Measurements from ENCODE around the gene CDRT4.

The CDRT4 gene

DNA sequence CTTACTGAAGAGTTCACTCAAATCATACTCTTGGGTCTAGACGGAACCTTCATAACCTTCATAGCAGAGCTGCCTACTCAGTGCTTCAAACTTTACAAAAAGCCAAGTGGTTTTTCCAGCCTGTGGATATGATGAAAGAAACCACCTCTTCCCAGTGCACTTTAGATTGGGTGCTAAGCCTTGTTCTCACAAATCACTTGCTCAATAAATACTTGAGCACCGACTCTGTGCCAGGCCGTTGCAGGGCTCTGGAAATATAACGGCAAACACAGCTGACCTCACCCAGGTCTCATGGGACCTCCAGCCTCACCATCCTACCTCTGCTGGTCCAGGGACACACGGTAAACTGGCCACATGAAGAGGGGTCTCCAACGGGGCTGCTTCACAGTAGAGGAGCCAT is 35.7 kb downstream of the CDRT4 start:
- DNase-seq (ENCODE audit: low read depth) = no peak

DNA sequence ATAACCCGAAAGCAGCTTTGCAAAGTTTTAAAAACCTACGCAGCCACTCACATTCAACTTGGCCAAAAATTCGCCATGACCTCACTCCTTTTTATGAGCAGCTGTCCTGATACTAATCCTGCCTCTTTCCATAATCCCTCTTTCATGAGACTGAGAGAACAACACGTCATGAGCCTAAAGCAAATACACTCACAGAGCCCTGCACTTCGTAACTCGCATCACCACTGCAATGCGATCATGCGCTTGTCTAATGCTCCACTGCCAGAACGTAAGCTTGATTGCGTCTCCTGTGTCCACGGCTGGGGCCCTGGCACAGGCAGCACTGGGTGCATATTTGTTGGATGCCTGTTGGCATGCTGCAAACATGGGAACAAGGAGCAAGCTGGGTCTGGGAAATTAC is 36.2 kb downstream of the CDRT4 start:
- no peak for DNase-seq (ENCODE audit: low read depth)

GRCh38 chr17:15424521-15424920 is 42.9 kb downstream of the CDRT4 start:
- no peak for DNase-seq (ENCODE audit: low read depth)

- DNase-seq (ENCODE audit: low read depth) = no peak
Measured at GRCh38 chr17:15422392-15422965, 44.9 kb downstream of the CDRT4 start.

GRCh38 chr17:15418781-15419180 is 48.6 kb downstream of the CDRT4 start:
- no peak for DNase-seq (ENCODE audit: low read depth)

- no peak for DNase-seq (ENCODE audit: low read depth)
Measured at GRCh38 chr17:15414532-15415306, 52.7 kb downstream of the CDRT4 start.

DNA sequence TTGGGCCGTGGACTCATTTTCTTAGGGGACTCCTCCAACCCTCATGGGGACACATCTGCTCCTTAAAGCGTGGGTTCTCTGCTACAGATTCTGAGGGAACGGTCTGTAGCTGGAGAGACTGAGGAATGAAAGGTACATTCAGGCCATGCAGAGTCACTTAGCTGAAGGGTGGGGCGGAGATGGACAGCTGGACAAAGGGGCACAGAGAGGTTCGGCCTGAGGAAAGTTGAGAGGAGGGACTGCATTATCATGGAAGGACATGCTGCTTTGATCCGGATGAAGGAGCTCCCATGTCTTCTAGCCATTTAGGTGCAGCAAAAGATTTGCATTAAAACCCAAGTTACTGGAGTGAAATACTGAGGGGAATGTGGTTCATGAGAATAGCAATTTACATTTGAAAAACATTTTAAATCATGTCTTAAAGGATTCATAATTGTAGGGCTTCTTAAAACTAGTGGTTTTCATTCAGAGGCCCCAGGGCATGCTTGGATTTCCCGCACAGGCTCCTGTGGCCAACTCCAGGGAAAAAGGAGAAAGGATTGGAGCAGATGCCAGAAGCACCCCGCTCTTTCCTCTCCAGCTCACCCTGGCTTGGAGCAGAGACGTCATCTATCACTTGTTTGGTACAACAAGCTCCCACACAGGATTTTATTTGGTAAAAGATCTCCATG is 54.2 kb downstream of the CDRT4 start:
- no peak for DNase-seq (ENCODE audit: low read depth)

DNA sequence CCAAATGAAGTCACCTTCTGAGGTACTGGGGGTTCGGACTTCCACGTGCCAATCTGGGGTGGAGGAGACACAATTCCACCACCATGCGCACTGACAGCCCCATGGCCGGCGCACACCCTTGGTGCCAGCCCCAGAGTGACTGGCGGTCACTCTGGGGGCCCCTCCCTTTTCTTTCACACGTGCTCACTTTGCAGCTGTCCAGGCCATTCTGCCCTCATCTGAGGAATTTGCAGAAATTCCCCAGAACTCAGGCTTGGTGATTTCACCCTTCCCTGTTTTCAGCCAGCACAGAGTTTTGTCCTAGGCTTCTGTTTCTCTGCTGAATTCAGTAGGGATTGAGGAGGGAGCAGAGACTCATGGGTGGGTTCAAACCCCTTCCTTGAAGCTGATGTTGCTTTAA is 54.8 kb downstream of the CDRT4 start:
- DNase-seq (ENCODE audit: low read depth) = no peak

DNA sequence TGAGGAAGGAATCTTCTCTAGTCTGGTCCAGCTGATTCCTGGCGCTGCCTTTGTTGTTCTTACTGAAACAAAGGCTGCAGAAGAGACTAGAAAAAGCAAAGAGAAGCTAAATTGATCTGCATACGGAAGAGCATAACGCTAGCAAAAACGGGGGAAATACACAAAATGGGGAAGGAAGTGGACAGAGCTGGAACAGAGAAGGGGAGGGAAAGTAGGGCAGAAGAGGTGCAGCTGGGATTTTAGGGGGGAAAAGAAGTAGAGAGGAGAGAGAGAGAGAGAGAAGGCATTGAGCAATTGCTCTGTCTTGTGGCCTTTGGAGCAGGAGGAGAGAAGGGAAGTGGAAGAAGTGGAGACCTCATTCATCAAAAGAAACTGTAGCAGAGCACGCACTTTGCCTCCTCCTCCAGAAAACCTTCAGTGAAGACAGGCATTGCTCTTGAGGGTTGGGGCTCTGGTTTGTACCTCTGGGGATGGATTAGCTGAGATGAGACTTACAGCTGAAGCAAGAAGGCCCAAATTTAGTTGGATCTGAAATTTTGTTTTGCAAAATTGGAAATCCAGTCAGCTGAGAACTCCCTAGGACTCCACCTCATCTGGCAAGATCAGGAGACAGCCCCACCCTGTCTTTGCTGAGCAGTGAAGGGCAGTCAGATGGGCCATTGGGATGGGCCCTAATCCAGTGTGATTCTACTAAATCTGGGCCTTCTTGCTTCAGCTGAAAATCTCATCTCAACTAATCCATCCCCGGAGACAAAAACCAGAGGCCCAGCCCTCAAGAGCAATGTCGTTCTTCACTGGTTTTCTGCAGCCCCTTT is 55.8 kb downstream of the CDRT4 start:
- DNase-seq (ENCODE audit: low read depth) = no peak

- DNase-seq (ENCODE audit: low read depth) = no peak
Measured at GRCh38 chr17:15409721-15410250, 57.6 kb downstream of the CDRT4 start.

DNA sequence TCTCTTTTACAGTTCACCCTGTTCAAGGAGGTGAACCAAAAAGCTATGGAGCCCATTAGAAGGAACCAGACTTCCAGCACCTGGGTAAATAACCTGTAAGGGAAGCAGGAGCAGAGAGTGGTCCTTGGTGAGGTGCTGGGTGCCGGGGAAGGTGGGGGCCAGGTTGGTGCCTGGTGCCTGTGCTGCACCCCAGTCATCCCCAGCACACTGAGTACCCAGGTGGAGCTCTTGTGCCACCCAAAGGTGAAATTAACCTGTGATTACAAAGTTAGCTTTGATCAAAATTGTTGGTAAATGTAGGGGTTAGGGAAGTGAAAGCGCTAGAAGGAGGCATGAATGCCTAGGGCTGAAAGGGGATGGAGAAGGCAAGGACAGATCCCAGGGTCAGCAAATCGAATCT is 58.6 kb downstream of the CDRT4 start:
- no peak for DNase-seq (ENCODE audit: low read depth)

DNA sequence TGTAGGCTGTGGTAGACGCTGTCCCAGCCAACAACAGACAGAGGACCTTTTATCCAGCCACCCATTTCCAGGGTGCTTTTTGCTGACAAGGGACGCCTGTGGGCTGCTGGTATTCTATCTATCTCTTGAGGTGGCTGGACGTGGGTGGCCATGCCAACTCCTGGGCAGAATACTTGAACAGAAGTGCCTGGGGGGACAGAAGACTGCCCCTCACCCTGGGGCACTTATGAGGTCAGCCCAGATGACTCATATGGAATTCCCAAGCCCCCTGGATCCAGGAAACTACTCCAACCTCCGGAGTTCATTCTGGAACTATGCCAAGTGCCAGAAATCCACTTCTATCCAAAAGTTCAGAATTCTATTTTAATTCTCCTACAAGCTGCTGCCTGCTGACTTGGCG is 61.3 kb downstream of the CDRT4 start:
- DNase-seq (ENCODE audit: low read depth) = no peak

DNA sequence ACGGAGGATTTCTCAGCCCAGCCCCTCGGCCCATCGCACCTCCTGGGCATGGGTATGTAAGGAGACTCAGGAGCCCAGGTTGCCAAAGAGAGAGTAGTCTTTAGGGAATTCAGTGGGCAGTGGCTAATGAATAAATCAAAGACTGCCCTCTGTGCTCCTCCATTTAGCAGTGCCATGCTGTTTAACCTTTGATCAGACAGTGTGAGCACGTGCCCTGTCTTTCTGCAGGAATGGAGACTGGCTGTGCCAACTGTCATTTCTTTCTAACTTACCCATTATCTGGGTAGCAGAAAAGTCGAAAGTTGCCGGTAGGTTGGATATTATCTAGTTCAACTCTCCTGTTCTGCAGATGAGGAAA is 62.4 kb downstream of the CDRT4 start:
- no peak for DNase-seq (ENCODE audit: low read depth)

DNA sequence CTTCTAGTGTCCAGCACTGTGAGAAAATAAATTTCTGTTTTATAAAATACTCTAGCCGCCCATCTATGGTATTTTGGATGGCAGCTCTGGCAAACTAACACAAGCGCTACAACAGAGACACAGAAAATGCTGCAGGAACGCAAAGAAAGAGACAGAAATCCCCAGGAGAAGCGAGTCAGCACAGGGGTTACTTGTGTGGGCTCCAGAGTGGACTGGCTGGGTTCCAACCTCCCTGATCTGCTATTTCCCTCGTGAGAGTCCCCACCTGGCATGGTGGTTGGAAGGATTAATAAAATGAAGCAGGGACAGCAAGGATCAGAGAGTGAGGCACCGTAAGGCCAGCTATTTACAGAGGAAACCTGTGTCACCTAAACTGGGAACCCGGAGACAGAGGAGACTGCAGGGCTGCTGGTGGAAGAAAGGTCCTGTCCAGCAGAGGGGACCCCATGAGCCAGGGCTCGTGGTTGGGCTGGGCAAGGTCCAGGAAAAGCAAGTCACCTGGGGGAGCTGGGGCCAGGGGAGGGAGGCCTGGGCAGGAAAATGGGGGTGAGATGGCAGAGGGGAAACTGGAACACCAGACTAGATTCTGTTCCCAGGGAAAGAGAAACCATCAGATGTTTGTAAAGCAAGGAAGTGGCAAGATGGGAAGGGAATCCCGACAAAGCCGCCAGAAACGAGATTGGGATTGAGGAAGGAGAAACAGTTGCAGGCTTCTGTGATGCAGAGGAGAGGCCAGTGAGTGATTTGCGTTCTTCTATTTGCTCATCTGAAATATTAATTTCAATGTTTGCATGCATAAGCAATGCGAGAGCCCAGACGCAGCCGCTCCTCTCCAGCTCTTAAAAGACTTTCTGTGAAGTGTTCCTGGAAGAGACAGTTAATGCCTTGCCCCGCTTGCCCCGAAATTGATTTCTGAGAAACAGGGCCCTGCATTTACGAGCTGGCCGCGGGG is 63.0 kb downstream of the CDRT4 start:
- DNase-seq (ENCODE audit: low read depth) = no peak

DNA sequence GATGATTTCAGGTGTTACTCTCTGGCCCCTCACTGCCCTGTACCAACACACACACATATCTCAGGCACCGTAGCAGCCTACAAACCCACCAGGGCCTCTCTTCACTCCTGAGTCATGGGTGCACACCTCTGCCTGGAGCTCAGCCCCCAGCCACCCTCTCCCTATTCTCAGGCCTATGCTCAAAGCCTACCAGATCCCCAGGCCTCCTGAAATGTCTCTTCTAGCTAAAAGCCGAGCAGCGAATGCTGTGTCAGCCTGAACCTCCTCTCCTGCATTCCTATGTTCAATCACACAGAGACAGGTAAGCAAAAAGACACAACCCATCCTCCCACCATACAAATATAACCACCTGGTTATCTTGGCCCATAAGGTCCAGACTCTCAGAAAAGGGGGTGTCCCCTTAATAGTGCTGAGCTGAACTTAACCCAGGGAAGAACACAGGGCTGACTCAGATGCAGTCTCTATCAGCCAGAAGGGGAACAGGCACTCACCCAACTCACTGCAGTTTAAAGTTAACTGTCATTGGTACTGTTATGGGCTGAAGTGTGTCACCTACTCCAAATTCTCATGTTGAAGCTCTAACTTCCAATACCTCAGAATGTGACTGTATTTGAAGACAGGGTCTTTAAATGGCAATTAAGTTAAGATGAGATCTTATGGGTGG is 64.0 kb downstream of the CDRT4 start:
- no peak for DNase-seq (ENCODE audit: low read depth)

DNA sequence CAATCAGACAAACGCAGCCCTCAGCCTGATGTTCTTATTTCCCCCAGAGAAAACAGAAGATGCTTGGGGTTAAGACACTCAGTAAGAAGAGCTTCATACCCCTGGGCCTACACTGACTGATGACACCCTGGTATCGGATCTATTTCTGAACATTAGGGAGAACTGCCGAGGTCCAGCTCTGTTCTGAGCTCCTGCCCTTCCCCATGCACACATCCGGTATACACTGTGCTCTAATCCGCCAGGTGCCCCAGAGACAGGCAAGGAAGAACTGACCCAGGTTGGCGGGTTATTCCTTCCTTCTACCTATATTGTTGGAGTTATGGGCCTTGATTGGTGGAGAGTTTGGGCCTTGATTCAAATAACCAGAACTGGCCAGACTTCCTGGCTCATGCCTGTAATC is 68.0 kb downstream of the CDRT4 start:
- DNase-seq (ENCODE audit: low read depth) = no peak

- DNase-seq (ENCODE audit: low read depth) = no peak
Measured at GRCh38 chr17:15398736-15399331, 68.6 kb downstream of the CDRT4 start.

- no peak for DNase-seq (ENCODE audit: low read depth)
Measured at GRCh38 chr17:15398291-15398690, 69.1 kb downstream of the CDRT4 start.

- DNase-seq (ENCODE audit: low read depth) = no peak
Measured at GRCh38 chr17:15397620-15398019, 69.8 kb downstream of the CDRT4 start.

GRCh38 chr17:15395091-15395490 is 72.3 kb downstream of the CDRT4 start:
- DNase-seq (ENCODE audit: low read depth) = no peak
